ENCODE results near the gene ANKRD55.

DNA sequence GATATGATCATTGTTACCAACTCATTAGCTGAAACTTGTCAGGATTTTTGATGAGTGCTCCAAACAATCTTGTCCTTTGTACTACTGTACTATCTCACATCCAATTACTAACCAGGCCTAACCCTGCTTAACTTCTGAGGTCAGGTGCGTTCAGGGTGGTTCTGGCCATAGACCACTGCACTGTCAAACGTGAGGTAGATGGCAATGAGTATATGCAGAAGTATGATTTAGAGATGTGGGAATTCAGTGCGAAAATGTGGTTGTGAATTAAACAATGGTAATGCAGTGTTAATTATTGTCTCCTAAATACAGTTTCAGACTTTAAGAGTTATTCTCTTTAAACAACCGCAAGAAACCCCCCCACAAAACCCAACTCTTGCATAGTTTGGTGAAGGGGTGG is 86.5 kb downstream of the ANKRD55 start:
- TF ChIP-seq, protein P1, sequence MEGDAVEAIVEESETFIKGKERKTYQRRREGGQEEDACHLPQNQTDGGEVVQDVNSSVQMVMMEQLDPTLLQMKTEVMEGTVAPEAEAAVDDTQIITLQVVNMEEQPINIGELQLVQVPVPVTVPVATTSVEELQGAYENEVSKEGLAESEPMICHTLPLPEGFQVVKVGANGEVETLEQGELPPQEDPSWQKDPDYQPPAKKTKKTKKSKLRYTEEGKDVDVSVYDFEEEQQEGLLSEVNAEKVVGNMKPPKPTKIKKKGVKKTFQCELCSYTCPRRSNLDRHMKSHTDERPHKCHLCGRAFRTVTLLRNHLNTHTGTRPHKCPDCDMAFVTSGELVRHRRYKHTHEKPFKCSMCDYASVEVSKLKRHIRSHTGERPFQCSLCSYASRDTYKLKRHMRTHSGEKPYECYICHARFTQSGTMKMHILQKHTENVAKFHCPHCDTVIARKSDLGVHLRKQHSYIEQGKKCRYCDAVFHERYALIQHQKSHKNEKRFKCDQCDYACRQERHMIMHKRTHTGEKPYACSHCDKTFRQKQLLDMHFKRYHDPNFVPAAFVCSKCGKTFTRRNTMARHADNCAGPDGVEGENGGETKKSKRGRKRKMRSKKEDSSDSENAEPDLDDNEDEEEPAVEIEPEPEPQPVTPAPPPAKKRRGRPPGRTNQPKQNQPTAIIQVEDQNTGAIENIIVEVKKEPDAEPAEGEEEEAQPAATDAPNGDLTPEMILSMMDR (IDR thresholded peaks at IDR 0.05), result no peak
- no peak for TF ChIP-seq POLR2A (IDR thresholded peaks at IDR 0.05)
- no peak for TF ChIP-seq POLR2AphosphoS5 (IDR thresholded peaks at IDR 0.05; ENCODE audit: insufficient read depth in 1 of 2, low read depth in 1 of 2)
